Measurements from ENCODE around the gene PDSS1.
"Not testable (repeated sequence)": the region's sequence is repeated elsewhere in the genome, so short reads cannot be mapped to it uniquely, and the experiment has no call there.

Gene PDSS1

DNA sequence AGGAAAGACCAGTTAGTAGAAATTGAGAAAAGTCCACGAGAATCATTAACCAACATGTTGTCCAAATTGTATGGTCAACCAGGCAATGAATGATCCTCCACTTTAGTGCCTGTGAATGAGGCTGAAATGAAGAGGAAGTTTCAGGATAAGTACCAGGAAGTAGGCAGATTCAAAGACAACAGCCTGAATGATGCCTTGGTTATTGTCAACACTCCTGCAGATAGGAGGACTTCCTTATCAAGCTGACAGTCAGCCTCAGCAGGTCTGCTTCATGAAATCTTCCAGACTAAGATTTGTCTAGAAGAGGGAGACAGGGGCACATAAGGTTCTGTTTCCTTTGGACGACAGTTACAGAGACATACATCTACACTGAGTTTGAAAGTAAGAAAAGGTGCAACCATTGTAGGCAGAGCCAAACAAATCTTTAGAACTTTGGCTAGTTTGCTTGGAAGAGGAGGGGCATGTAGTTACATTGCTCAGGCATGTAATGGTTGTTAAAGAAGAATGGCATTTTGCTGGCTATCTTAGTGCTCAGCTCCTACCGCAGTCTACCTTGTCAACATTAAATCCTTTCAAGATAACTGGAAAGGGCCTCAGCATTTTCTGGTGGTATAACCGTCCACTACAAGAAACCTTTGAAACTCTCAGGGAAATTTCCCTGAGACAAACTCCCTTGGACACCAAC, 81.8 kb downstream of the PDSS1 start:
- Histone ChIP-seq H3K9me3 (ENCODE audit: insufficient read depth, low read depth, low read length) (no peaks in the 10 kb centered on the region), H3K4me3 (ENCODE audit: low read length) (no peak overlapping the region), H3K4me1 (ENCODE audit: insufficient read depth, low read length) (peaks cover 38% of the 10 kb centered on the region), H3K36me3 (ENCODE audit: insufficient read depth, low read length) (no peaks in the 10 kb centered on the region), H3K27ac (ENCODE audit: low read depth, low read length) (no peak overlapping the region), H3K9ac (ENCODE audit: low read depth, low read length) (no peak overlapping the region), H3K27me3 (ENCODE audit: insufficient read depth, low read length) (no peaks in the 10 kb centered on the region)
- WGBS, result 89% methylated on average over 4 of the region's 4 CpGs

DNA sequence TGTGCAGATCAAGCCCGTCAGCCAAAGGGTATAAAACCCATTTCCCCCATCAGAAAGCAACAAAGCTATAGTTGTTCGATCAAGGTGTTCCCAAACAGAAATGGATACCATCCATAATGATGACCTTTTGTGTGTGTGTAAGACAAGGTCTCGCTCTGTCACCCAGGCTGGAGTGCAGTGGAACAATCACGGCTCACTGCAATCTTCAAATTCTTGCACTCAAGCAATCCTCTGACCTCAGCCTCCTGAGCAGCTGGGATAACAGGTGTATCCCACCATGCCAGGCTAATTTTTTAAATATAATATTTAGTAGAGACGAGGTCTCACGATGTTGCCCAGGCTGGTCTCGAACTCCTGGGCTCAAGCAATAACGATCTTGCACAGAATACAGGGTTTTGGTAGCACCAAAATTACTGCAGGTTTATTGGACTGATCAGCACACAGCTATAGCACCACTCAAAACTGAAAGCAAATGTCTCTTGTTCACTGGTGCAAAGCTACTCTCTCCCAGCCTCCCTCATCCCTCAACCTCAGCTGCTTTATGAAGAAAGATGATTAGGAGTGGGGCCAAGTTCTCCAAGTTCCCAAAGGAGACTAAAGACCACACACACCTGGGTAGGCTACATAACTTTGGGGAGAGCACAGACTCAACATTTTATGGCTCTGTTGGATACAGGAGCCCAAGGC, 82.7 kb downstream of the PDSS1 start:
- WGBS, result 95% methylated on average over 8 of the region's 8 CpGs
- no peaks in the 10 kb centered on the region for H3K36me3 ChIP-seq (ENCODE audit: insufficient read depth, low read length)
- no peak overlapping the region for H3K4me3 ChIP-seq (ENCODE audit: low read length)
- no peak overlapping the region for H3K9ac ChIP-seq (ENCODE audit: low read depth, low read length)
- H3K27me3 ChIP-seq (ENCODE audit: insufficient read depth, low read length), result no peaks in the 10 kb centered on the region
- no peaks in the 10 kb centered on the region for H3K9me3 ChIP-seq (ENCODE audit: insufficient read depth, low read depth, low read length)
- H3K27ac ChIP-seq (ENCODE audit: low read depth, low read length), result peak overlapping the region; percentile 65
- peaks cover 36% of the 10 kb centered on the region for H3K4me1 ChIP-seq (ENCODE audit: insufficient read depth, low read length)

DNA sequence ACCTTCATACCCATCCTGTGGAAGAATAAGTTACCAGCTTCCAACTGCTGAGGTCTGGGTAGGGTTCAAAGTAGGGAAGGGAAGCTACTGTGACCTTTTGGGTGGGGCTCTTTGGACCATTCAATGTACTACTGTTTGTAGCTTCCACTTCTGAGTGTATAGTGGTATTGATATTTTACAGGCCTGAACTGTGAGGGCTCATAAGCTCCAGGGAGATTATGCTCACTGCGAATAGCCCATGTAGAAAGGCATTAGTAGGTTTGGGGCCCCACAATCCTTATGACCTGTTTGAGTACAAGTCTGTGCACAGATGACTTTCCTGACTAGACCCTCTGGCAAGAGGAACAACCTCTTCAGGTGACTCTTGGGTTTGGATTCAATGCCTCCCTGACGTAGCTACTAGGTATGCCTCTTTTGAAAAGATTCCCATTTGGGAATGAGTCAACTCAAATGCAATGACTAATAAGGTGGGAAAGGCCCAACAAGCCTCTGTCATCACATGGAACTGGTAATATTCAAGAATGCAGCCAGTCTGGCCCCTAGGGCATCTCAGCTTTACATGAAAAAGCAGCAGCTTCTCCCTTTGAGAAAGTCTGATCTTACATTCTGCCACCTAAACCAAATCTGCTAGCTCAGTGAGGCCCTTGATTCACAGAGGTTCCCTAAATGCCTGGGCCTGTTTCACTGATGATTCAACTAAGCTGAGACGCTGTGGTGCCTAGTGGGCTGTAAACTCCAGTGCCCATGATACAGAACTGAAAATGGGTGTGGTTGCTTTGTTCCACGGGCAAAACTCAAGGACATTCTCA, 83.5 kb downstream of the PDSS1 start:
- no peak overlapping the region for H3K4me3 ChIP-seq (ENCODE audit: low read length)

DNA sequence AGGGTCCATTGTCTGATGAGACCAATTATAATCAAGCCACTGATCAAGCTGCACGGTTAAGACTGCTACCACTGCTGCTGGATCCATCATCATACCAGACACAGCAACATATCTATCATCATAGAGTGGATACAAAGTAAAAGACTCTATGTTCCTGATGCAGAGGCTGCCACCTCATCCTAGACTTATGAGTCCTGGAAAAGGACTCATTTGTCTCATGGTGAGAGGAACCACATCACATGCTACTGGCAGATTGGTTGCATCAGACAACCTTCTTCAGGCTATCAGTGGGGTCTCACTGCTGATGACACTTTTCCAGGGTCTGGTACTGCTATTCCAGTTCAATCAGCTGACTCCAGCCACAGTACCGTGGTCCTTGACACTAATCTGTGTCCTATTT, 84.3 kb downstream of the PDSS1 start:
- Histone ChIP-seq H3K27me3 (ENCODE audit: insufficient read depth, low read length) (no peaks in the 10 kb centered on the region), H3K4me3 (ENCODE audit: low read length) (no peak overlapping the region), H3K4me1 (ENCODE audit: insufficient read depth, low read length) (peaks cover 38% of the 10 kb centered on the region), H3K9ac (ENCODE audit: low read depth, low read length) (peak overlapping the region; percentile 34; the same call in 1 of the 2 replicates), H3K36me3 (ENCODE audit: insufficient read depth, low read length) (no peaks in the 10 kb centered on the region), H3K9me3 (ENCODE audit: insufficient read depth, low read depth, low read length) (no peaks in the 10 kb centered on the region), H3K27ac (ENCODE audit: low read depth, low read length) (peak overlapping the region; percentile 82)
- WGBS, result 91% methylated on average over 2 of the region's 2 CpGs

More for the DNA sequence above, 83.5 kb downstream of the PDSS1 start:
- H3K27me3 ChIP-seq (ENCODE audit: insufficient read depth, low read length), result no peaks in the 10 kb centered on the region
- H3K4me1 ChIP-seq (ENCODE audit: insufficient read depth, low read length), result peaks cover 34% of the 10 kb centered on the region
- peak overlapping the region; percentile 34; the same call in 1 of the 2 replicates for H3K9ac ChIP-seq (ENCODE audit: low read depth, low read length)
- no peaks in the 10 kb centered on the region for H3K36me3 ChIP-seq (ENCODE audit: insufficient read depth, low read length)
- H3K27ac ChIP-seq (ENCODE audit: low read depth, low read length), result peak overlapping the region; percentile 82
- WGBS, result 61% methylated on average over 4 of the region's 4 CpGs
- no peaks in the 10 kb centered on the region for H3K9me3 ChIP-seq (ENCODE audit: insufficient read depth, low read depth, low read length)

DNA sequence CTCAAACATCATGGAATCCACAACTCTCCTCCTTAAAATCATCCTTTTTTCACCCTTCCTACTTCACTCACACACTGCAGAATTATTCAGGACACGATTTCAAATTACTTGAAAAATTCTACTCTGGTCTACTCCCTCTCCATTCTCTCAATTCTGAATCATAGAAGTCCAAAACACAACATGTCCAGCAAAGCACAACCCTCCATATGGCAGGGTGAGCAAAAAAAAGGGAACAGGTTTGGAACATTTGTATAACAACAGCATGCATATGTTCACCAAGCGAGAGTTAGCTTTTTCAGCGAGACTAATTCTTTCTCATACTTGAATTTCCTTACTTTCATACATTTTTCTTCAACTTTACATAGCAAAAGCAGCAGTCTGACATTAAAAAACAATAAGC, 89.9 kb downstream of the PDSS1 start:
- 91% methylated on average over 3 of the region's 3 CpGs for WGBS
- Histone ChIP-seq H3K36me3 (ENCODE audit: insufficient read depth, low read length) (no peaks in the 10 kb centered on the region), H3K27me3 (ENCODE audit: insufficient read depth, low read length) (no peaks in the 10 kb centered on the region), H3K9me3 (ENCODE audit: insufficient read depth, low read depth, low read length) (peaks cover 3% of the 10 kb centered on the region; the same call in 1 of the 2 replicates), H3K4me3 (ENCODE audit: low read length) (no peak overlapping the region), H3K4me1 (ENCODE audit: insufficient read depth, low read length) (0 out of 2 replicates have a peak, but pooled peaks cover 11% of the 10 kb centered on the region), H3K9ac (ENCODE audit: low read depth, low read length) (no peak overlapping the region), H3K27ac (ENCODE audit: low read depth, low read length) (no peak overlapping the region)

DNA sequence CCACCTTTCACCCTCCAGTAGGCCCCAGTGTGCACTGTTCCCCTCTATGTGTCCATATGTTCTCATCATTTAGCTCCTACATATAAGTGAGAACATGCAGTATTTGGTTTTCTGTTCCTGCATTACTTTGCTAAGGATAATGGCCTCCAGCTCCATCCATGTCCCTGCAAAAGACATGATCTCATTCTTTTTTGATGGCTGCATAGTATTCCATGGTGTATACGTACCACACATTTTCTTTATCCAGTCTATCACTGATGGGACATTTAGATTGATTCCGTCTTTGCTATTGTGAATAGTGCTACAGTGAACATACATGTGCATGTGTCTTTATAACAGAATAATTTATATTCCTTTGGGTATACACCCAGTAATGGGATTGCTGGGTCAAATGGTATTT, 92.3 kb downstream of the PDSS1 start:
- H3K36me3 ChIP-seq (ENCODE audit: insufficient read depth, low read length); H3K4me3 ChIP-seq (ENCODE audit: low read length); H3K27ac ChIP-seq (ENCODE audit: low read depth, low read length); H3K27me3 ChIP-seq (ENCODE audit: insufficient read depth, low read length); H3K9me3 ChIP-seq (ENCODE audit: insufficient read depth, low read depth, low read length); H3K4me1 ChIP-seq (ENCODE audit: insufficient read depth, low read length); H3K9ac ChIP-seq (ENCODE audit: low read depth, low read length): not testable (repeated sequence)
- WGBS, result 100% methylated on average over 1 of the region's 2 CpGs

DNA sequence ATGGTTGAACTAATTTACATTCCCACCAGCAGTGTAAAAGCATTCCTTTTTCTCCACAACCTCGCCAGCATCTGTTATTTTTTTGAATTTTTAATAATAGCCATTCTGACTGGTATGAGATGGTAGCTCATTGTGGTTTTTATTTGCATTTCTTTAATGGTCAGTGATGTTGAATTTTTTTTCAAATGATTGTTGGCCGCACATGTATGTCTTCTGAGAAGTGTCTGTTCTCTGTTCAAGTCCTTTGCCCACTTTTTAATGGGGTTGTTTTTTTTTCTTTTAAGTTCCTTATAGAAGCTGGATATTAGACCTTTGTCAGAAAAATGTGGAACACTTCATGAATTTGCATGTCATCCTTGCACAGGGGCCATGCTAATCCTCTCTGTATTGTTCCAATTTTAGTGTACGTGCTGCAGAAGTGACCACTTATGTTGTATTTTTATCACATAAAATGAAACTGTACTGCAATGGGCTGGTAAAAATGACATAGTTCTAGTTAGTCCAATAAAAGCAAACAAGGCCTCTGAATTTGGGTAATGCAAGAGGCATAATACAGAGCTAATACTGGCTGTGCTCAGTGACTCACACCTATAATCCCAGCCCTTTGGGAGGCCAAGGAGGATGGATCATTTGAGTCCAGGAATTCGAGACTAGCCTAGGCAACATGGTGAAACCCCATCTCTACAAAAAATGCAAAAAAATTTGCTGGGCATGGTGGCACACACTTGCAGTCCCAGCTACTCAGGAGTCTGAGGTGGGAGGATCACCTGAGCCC, 92.9 kb downstream of the PDSS1 start:
- no peak overlapping the region for H3K4me3 ChIP-seq (ENCODE audit: low read length)
- no peaks in the 10 kb centered on the region for H3K27me3 ChIP-seq (ENCODE audit: insufficient read depth, low read length)
- H3K9me3 ChIP-seq (ENCODE audit: insufficient read depth, low read depth, low read length), result peaks cover 6% of the 10 kb centered on the region; the same call in 1 of the 2 replicates
- no peak overlapping the region for H3K27ac ChIP-seq (ENCODE audit: low read depth, low read length)
- H3K4me1 ChIP-seq (ENCODE audit: insufficient read depth, low read length), result 0 out of 2 replicates have a peak, but pooled peaks cover 4% of the 10 kb centered on the region
- no peaks in the 10 kb centered on the region for H3K36me3 ChIP-seq (ENCODE audit: insufficient read depth, low read length)
- WGBS, result 98% methylated on average over 3 of the region's 4 CpGs
- no peak overlapping the region for H3K9ac ChIP-seq (ENCODE audit: low read depth, low read length)

DNA sequence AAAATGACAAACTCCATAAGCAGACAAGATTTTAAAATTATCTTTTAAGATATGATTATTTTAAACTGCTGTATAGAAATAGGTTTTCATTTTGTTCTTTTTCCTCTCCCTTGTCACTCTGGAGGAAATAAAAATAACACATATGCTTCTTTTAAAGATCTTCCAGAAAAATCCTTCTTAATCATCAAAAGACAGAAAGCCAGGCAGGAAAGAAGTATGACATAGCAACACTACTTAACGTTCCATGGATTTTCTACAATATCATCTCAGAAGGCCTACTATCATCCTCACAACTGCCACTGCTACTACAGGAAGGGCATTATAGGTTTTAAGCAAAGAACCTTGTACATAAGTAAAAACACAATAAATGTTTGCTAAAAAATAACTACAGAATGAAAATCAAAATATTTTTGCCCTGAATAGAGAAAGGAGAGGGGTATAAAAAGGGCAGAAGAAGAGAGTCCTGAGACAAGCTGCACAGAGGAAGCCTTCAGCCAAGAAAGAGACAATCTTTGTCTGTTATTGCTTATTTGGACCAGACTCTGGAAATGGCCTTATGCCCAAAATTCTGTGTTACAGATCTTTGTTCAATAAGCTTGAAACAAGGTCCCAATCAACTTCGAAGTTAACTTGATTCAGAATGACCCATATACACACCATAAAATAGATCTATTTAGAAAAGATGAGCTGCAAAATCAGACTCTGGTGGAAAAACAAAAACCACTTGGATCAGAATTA, 95.4 kb downstream of the PDSS1 start:
- WGBS, result 87% methylated on average over 1 of the region's 2 CpGs
- Histone ChIP-seq H3K9ac (ENCODE audit: low read depth, low read length) (no peak overlapping the region), H3K4me1 (ENCODE audit: insufficient read depth, low read length) (no peaks in the 10 kb centered on the region), H3K4me3 (ENCODE audit: low read length) (no peak overlapping the region), H3K27me3 (ENCODE audit: insufficient read depth, low read length) (no peaks in the 10 kb centered on the region), H3K27ac (ENCODE audit: low read depth, low read length) (no peak overlapping the region), H3K36me3 (ENCODE audit: insufficient read depth, low read length) (no peaks in the 10 kb centered on the region), H3K9me3 (ENCODE audit: insufficient read depth, low read depth, low read length) (peaks cover 23% of the 10 kb centered on the region)
